Endothelial cell of umbilical vein (primary cell): ENCODE measurements around the gene LLGL2. TPM values are rescaled to one million over a fixed set of nuclear protein-coding genes. Genes with fewer than 3 reads are reported as not detected.
A peak's percentile ranks its signal among the peaks of the same experiment; 100 is the strongest.

ENCODE experiments used
- BruUV-seq: library from RNA; stranded (reverse); fragments of 400-500 nt; replicated peaks from 2 replicates; lab custom pipeline; 2021; lab: Mats Ljungman, UMichigan
- CTCF ChIA-PET: fragments of 300-600, 350-600 bp; sonication (Branson Sonifier 250); formaldehyde crosslinking; loops from one replicate; lab custom pipeline; 2021; ENCODE audit warnings: antibody characterized with exemption, inconsistent platforms; lab: Charles Lee
- POLR2A ChIA-PET: fragments of 300-600, 350-600 bp; sonication (Branson Sonifier 250); formaldehyde crosslinking; loops from one replicate; lab custom pipeline; 2021; ENCODE audit warnings: antibody characterized with exemption, inconsistent platforms; lab: Charles Lee
- DNase-seq: peaks from one replicate; pipeline ENCODE4 v3.0.0-alpha.2; 2011; ENCODE audit warnings: low read depth, low spot score
- FAIRE-seq: peaks from 2 replicates; lab custom pipeline; 2011; peaks lifted over from hg19 to GRCh38; lab: Jason Lieb, UNC
- H2AFZ ChIP-seq: 2 replicates; pipeline ENCODE4 v1.6.0; 2012; ENCODE audit warnings: low read depth, low read length, control low read depth, inconsistent platforms
- H3K27ac ChIP-seq: 2 replicates; pipeline ENCODE4 v1.5.1; 2011; ENCODE audit warnings: low read depth, mild to moderate bottlenecking, control low read depth, low read length, moderate library complexity; ENCODE audit not compliant: insufficient read depth
- H3K27me3 ChIP-seq, 2 experiments: 2 replicates each; pipeline versions ENCODE4 v1.6.0 to v1.6.1; 2011; ENCODE audit warnings: low read length in 2 of 2, mixed read lengths in 1 of 2; ENCODE audit not compliant: control insufficient read depth in 2 of 2, insufficient read depth in 2 of 2
- H3K36me3 ChIP-seq, 2 experiments: 2 replicates in 1 of 2; 3 replicates in 1 of 2; pipeline ENCODE4 v1.5.1; 2011; ENCODE audit warnings: low read length in 2 of 2, mild to moderate bottlenecking in 1 of 2, moderate library complexity in 1 of 2; ENCODE audit not compliant: control insufficient read depth in 2 of 2, insufficient read depth in 2 of 2; ENCODE audit errors: extremely low read depth in 1 of 2
- H3K4me1 ChIP-seq: 3 replicates; pipeline ENCODE4 v1.5.1; 2011; ENCODE audit warnings: mild to moderate bottlenecking, low read length; ENCODE audit not compliant: control insufficient read depth, insufficient read depth; ENCODE audit errors: extremely low read depth
- H3K4me2 ChIP-seq: 2 replicates; pipeline ENCODE4 v1.6.1; 2011; ENCODE audit warnings: low read length, control low read depth, mixed read lengths; ENCODE audit not compliant: insufficient read depth
- H3K4me3 ChIP-seq, 3 experiments: fragments of 200-600 bp in 1 of 3; sonication (generic), shearing (Covaris generic) in 1 of 3; replicated peaks in 1 of 3; 2 replicates each; pipeline ENCODE4 v1.5.1; 2011 to 2016; ENCODE audit warnings: control low read depth in 3 of 3, low read length in 3 of 3, mild to moderate bottlenecking in 2 of 3, inconsistent platforms in 1 of 3, low read depth in 1 of 3, moderate library complexity in 1 of 3; ENCODE audit not compliant: insufficient read depth in 1 of 3
- H3K79me2 ChIP-seq: 2 replicates; pipeline ENCODE4 v1.6.0; 2012; ENCODE audit warnings: low read length, inconsistent platforms; ENCODE audit not compliant: control insufficient read depth, insufficient read depth
- H3K9ac ChIP-seq: replicated peaks from 2 replicates; pipeline ENCODE3; 2011; ENCODE audit warnings: low read length, control low read depth; ENCODE audit not compliant: insufficient read depth; ENCODE audit errors: extremely low read depth
- H3K9me1 ChIP-seq: replicated peaks from 3 replicates; pipeline ENCODE4 v1.6.0; 2011; ENCODE audit warnings: mild to moderate bottlenecking, low read length; ENCODE audit not compliant: control insufficient read depth, insufficient read depth; ENCODE audit errors: extremely low read depth
- H3K9me3 ChIP-seq: replicated peaks from 2 replicates; pipeline ENCODE4 v1.5.1; 2012; ENCODE audit warnings: low read length, inconsistent platforms; ENCODE audit not compliant: control insufficient read depth, insufficient read depth
- H4K20me1 ChIP-seq: replicated peaks from 2 replicates; pipeline ENCODE3; 2011; ENCODE audit warnings: mild to moderate bottlenecking, low read length; ENCODE audit not compliant: control insufficient read depth, insufficient read depth; ENCODE audit errors: extremely low read depth
- CTCF ChIP-seq, 2 donors: IDR thresholded peaks; 1 replicate in 1 of 2; 2 replicates in 1 of 2; pipeline ENCODE4 v1.5.1; 2011; ENCODE audit warnings: low read length in 2 of 2, mild to moderate bottlenecking in 2 of 2, moderate library complexity in 2 of 2, control low read depth in 1 of 2, inconsistent platforms in 1 of 2, low read depth in 1 of 2; ENCODE audit not compliant: insufficient read depth in 1 of 2; ENCODE audit errors: extremely low read depth in 1 of 2
- EZH2 ChIP-seq: IDR thresholded peaks from 2 replicates; pipeline ENCODE4 v1.6.1; 2012; ENCODE audit warnings: borderline replicate concordance, low read depth, mild to moderate bottlenecking, moderate library complexity, low read length, inconsistent platforms; ENCODE audit not compliant: severe bottlenecking
- FOS ChIP-seq: IDR thresholded peaks from 2 replicates; pipeline ENCODE4 v1.6.1; 2011; ENCODE audit warnings: mild to moderate bottlenecking, low read length, moderate library complexity, borderline replicate concordance; ENCODE audit not compliant: insufficient read depth
- GATA2 ChIP-seq: IDR thresholded peaks from 2 replicates; pipeline ENCODE4 v1.7.0; 2011; ENCODE audit warnings: low read depth, mild to moderate bottlenecking, moderate library complexity, mixed read lengths, low read length; ENCODE audit not compliant: insufficient read length, insufficient read depth
- JUN ChIP-seq: IDR thresholded peaks from 2 replicates; pipeline ENCODE4 v1.6.1; 2011; ENCODE audit warnings: borderline replicate concordance, low read depth; ENCODE audit not compliant: insufficient read length, insufficient read depth
- MAX ChIP-seq: IDR thresholded peaks from 2 replicates; pipeline ENCODE4 v1.6.1; 2011; ENCODE audit not compliant: insufficient read depth, insufficient read length
- MYC ChIP-seq: IDR thresholded peaks from one replicate; pipeline ENCODE4 v1.6.1; 2011; ENCODE audit warnings: mild to moderate bottlenecking, low read depth, low read length
- POLR2A ChIP-seq: IDR thresholded peaks from 2 replicates; pipeline ENCODE4 v1.6.1; 2012; ENCODE audit warnings: low read depth, mild to moderate bottlenecking, control low read depth, low read length
- POLR2AphosphoS5 ChIP-seq: IDR thresholded peaks from 2 replicates; pipeline ENCODE4 v1.6.1; 2012; ENCODE audit warnings: low read depth, mild to moderate bottlenecking, control low read depth, low read length, moderate library complexity; ENCODE audit not compliant: insufficient read depth
- dilution Hi-C: fragments of 300-500 bp; cut with MboI; formaldehyde crosslinking; loops from one replicate; pipeline ENCODE4 v1.15.0; 2019; ENCODE audit warnings: low sequenced_read_pairs; ENCODE audit not compliant: extremely low pct_ligation_motif_present
- intact Hi-C: fragments of 100-400 bp; cut with micrococcal nuclease; formaldehyde crosslinking; loops from one replicate; pipeline ENCODE4 v1.10.0; 2022
- polyA plus RNA-seq, 4 experiments: library from polyadenylated mRNA; depleted of rRNA in 3 of 4; stranded (reverse) in 3 of 4; unstranded in 1 of 4; fragments of >200 nt; gene quantifications; 2 replicates each; pipeline versions ENCODE4 v1.2.1 to v1.2.3, GENCODE V29; 2011 to 2012; ENCODE audit warnings: missing spikeins in 1 of 4
- total RNA-seq: library from RNA; stranded (reverse); gene quantifications from 2 replicates; pipeline ENCODE4 v1.2.3, GENCODE V29; 2021

The LLGL2 gene
- total and polyA plus RNA-seq, 2 donors (not counting 3 experiments of a cell fraction or from before 2014, with no cell fraction given): 5.3 to 5.4 TPM

- Histone ChIP-seq H3K4me3 (peak overlapping the region; percentile 28 to 57 (median 52)), H2AFZ (peak overlapping the region; percentile 56), H3K4me2 (peak overlapping the region; percentile 70), H3K4me1 (peaks cover 7% of the 10 kb centered on the region), H3K9ac (no peak overlapping the region), H3K27me3 (no peaks in the 10 kb centered on the region), H3K9me3 (no peaks in the 10 kb centered on the region), H3K36me3 (peaks cover 0 to 2% of the 10 kb centered on the region in 2 experiments), H3K9me1 (no peaks in the 10 kb centered on the region), H3K27ac (no peak overlapping the region), H3K79me2 (no peaks in the 10 kb centered on the region), H4K20me1 (no peaks in the 10 kb centered on the region)
- intact Hi-C loops (loop anchor here (2.0 kb wide), 2 partner anchors 63 to 99 kb away; no protein-coding TSS in a partner anchor), dilution Hi-C loops (no loop called here)
- POLR2A ChIA-PET: interaction anchor here (1.0 kb wide), 1 partner anchor 255 kb away, joined by 6 read pairs; the partner anchor contains the start of gene MIF4GD
- FAIRE-seq (no peak), DNase-seq (no peak)
- TF ChIP-seq EZH2 (peak; percentile 59), GATA2 (no peak)
- BruUV-seq: no TSS peak
- CTCF ChIA-PET: interaction anchor here (0.9 to 1.8 kb wide), 5 partner anchors 9 to 203 kb away, joined by 3 to 13 read pairs (median 5); partner anchors contain the start of gene TSEN54
Observed at GRCh38 chr17:75525806-75526554, 483 bp downstream of the LLGL2 start.

GRCh38 chr17:75526555-75527270 lies 1.2 kb downstream of the LLGL2 start:
- no peak for DNase-seq
- ChIA-PET POLR2A (no interaction called here), CTCF (interaction anchor here (0.9 to 1.8 kb wide), 3 partner anchors 62 to 204 kb away, joined by 3 to 5 read pairs (median 3); no protein-coding TSS in a partner anchor)
- dilution Hi-C loops (no loop called here), intact Hi-C loops (no loop called here)
- Histone ChIP-seq H3K4me3 (no peak overlapping the region), H3K27me3 (no peaks in the 10 kb centered on the region), H3K4me1 (peaks cover 7% of the 10 kb centered on the region), H2AFZ (no peak overlapping the region), H3K4me2 (no peak overlapping the region), H3K9me1 (no peaks in the 10 kb centered on the region), H3K9ac (no peak overlapping the region), H3K9me3 (no peaks in the 10 kb centered on the region), H3K36me3 (no peaks in the 10 kb centered on the region), H4K20me1 (no peaks in the 10 kb centered on the region), H3K27ac (no peak overlapping the region), H3K79me2 (no peaks in the 10 kb centered on the region)
- TF ChIP-seq EZH2 (no peak), JUN (no peak), MAX (no peak), GATA2 (no peak), FOS (no peak), POLR2AphosphoS5 (no peak), POLR2A (no peak), MYC (no peak), CTCF (IDR thresholded peaks at IDR 0.05; ENCODE audit: extremely low read depth in 1 of 2, insufficient read depth in 1 of 2, low read depth in 1 of 2, low read length in 2 of 2) (no peak)
- BruUV-seq: no TSS peak
- FAIRE-seq: no peak
